COLO668 (cell line): ENCODE measurements around the gene TRAPPC2L.

Experiments used
- DNase-seq: peaks from one replicate; lab custom pipeline; 2025; ENCODE audit not compliant: unreplicated experiment; lab: John Stamatoyannopoulos, UW

The TRAPPC2L gene

GRCh38 chr16:88837806-88838205 lies 19.1 kb upstream of the TRAPPC2L start:
- DNase-seq, result no peak

- no peak for DNase-seq
Observed at GRCh38 chr16:88838566-88838965, 18.4 kb upstream of the TRAPPC2L start.

- DNase-seq, result no peak
Observed at GRCh38 chr16:88839026-88839529, 17.8 kb upstream of the TRAPPC2L start.

- no peak for DNase-seq
Observed at GRCh38 chr16:88839745-88840599, 17.0 kb upstream of the TRAPPC2L start.

GRCh38 chr16:88840600-88841215 lies 16.2 kb upstream of the TRAPPC2L start:
- no peak for DNase-seq

GRCh38 chr16:88841521-88842307 lies 15.2 kb upstream of the TRAPPC2L start:
- no peak for DNase-seq

GRCh38 chr16:88842308-88842756 lies 14.6 kb upstream of the TRAPPC2L start:
- DNase-seq, result no peak

- DNase-seq, result no peak
Observed at GRCh38 chr16:88842806-88843205, 14.1 kb upstream of the TRAPPC2L start.

- no peak for DNase-seq
Observed at GRCh38 chr16:88843256-88843655, 13.7 kb upstream of the TRAPPC2L start.

GRCh38 chr16:88844419-88845036 lies 12.4 kb upstream of the TRAPPC2L start:
- DNase-seq, result no peak

- DNase-seq, result no peak
Observed at GRCh38 chr16:88846088-88846487, 10.8 kb upstream of the TRAPPC2L start.

GRCh38 chr16:88847654-88848053 lies 9.3 kb upstream of the TRAPPC2L start:
- DNase-seq, result no peak

- DNase-seq, result no peak
Observed at GRCh38 chr16:88848557-88848956, 8.4 kb upstream of the TRAPPC2L start.

GRCh38 chr16:88850531-88851199 lies 6.3 kb upstream of the TRAPPC2L start:
- no peak for DNase-seq

GRCh38 chr16:88851616-88852015 lies 5.3 kb upstream of the TRAPPC2L start:
- no peak for DNase-seq

- no peak for DNase-seq
Observed at GRCh38 chr16:88853325-88853941, 3.5 kb upstream of the TRAPPC2L start.

GRCh38 chr16:88854306-88855111 lies 2.4 kb upstream of the TRAPPC2L start:
- no peak for DNase-seq

- DNase-seq, result no peak
Observed at GRCh38 chr16:88855176-88855575, 1.8 kb upstream of the TRAPPC2L start.

GRCh38 chr16:88855736-88856121 lies 1.2 kb upstream of the TRAPPC2L start:
- no peak for DNase-seq
